ENCODE data around the gene SLC25A23. TPM values are rescaled to one million over a fixed set of nuclear protein-coding genes. Genes with fewer than 3 reads are reported as not detected.

Gene SLC25A23
- total and polyA plus RNA-seq, 2 donors (not counting 1 experiment from before 2014, with no cell fraction given): 9.3 to 25.3 TPM

DNA sequence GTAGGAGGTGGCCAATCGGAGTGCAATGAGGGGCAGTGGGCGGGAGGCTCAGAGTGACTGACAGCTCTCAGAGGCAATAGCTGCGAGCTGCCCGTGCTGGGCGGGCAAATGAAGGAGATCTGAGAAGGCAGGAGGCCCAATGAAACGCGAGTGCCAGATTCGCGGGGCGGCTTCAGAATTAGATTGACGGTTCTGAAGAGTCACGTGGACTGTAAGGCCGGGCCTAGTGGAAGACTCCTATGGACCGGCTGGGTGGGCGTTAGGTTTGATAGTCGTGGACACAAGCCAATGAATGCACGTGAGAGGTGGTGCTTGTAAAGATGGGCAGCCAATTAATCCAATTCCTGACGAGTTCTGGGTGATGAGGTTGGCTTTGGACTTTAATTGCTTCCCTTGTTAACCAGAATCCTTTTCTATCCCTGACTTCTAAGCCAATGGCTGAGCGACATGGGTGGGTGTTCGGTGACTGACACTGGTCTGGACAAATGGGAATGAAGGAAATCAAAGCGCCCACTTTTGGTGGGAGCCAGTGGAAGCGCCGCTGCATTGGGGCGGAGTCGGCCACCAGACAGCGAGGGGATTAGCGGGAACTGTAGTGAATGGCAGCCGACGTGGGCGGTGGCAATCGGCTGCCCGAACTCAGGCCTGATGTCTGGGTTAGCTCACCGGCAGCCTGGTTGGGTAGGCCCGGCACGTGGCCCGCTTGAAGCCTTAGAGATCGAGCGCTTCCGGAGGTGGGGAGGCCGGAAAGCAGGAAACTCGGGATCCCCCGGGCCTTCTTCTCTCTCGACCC, 34.5 kb downstream of the SLC25A23 start:
- DNase-seq: peak; percentile 100
- Histone ChIP-seq H3K9ac (ENCODE audit: low read length) (peak overlapping the region; percentile 58), H3K9me3 (ENCODE audit: control extremely low read depth in 1 of 3, control insufficient read depth in 2 of 3, insufficient read depth in 1 of 3, low read length in 2 of 3) (peaks cover 0 to 19% (median 0%) of the 10 kb centered on the region in 3 donors), H3K4me2 (replicated peaks; ENCODE audit: low read depth, low read length, poor library complexity, severe bottlenecking) (peak overlapping the region; percentile 74), H3K27me3 (replicated peaks in 1 of 4; ENCODE audit: control extremely low read depth in 1 of 4, control insufficient read depth in 3 of 4, insufficient read depth in 4 of 4, low read length in 3 of 4) (no peaks in the 10 kb centered on the region), H3K4me1 (ENCODE audit: control insufficient read depth in 2 of 2, insufficient read depth in 2 of 2, low read length in 2 of 2) (peaks cover 26 to 35% of the 10 kb centered on the region in 2 donors), H3K27ac (ENCODE audit: low read length in 2 of 2) (peak overlapping the region; percentile 84 to 93), H3K79me2 (ENCODE audit: control insufficient read depth, insufficient read depth, low read length) (peaks cover 38% of the 10 kb centered on the region), H4K20me1 (ENCODE audit: control insufficient read depth, insufficient read depth, low read length, poor library complexity, severe bottlenecking) (peaks cover 40% of the 10 kb centered on the region), H3K4me3 (ENCODE audit: control extremely low read depth in 1 of 5, extremely low read depth in 1 of 5, insufficient read depth in 1 of 5, low read depth in 2 of 5, low read length in 4 of 5) (peak overlapping the region in 4 of 5 experiments; percentile 31 to 57 (median 45)), H2AFZ (ENCODE audit: insufficient read depth, low read depth, low read length, poor library complexity, severe bottlenecking) (peak overlapping the region; percentile 89), H3K36me3 (replicated peaks in 1 of 2; ENCODE audit: control extremely low read depth in 1 of 2, control insufficient read depth in 1 of 2, extremely low read depth in 1 of 2, insufficient read depth in 2 of 2, low read length in 1 of 2) (peaks cover 0 to 24% of the 10 kb centered on the region in 2 experiments)
- ChIA-PET CTCF (interaction anchor here (0.9 to 2.0 kb wide), 3 partner anchors 34 to 438 kb away, joined by 3 to 6 read pairs (median 6); partner anchors contain the start of gene SLC25A23), POLR2A (interaction anchor here (0.6 to 2.9 kb wide), 8 partner anchors 32 to 398 kb away, joined by 3 to 15 read pairs (median 8); partner anchors contain the start of genes ALKBH7, CLPP, GTF2F1 and SLC25A23)
- TF ChIP-seq EZH2 (IDR thresholded peaks at IDR 0.05; ENCODE audit: borderline replicate concordance, insufficient read depth, low read depth, low read length, poor library complexity, severe bottlenecking): no peak
- TF ChIP-seq, protein P1, sequence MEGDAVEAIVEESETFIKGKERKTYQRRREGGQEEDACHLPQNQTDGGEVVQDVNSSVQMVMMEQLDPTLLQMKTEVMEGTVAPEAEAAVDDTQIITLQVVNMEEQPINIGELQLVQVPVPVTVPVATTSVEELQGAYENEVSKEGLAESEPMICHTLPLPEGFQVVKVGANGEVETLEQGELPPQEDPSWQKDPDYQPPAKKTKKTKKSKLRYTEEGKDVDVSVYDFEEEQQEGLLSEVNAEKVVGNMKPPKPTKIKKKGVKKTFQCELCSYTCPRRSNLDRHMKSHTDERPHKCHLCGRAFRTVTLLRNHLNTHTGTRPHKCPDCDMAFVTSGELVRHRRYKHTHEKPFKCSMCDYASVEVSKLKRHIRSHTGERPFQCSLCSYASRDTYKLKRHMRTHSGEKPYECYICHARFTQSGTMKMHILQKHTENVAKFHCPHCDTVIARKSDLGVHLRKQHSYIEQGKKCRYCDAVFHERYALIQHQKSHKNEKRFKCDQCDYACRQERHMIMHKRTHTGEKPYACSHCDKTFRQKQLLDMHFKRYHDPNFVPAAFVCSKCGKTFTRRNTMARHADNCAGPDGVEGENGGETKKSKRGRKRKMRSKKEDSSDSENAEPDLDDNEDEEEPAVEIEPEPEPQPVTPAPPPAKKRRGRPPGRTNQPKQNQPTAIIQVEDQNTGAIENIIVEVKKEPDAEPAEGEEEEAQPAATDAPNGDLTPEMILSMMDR (IDR thresholded peaks at IDR 0.05): no peak
- no peaks in the 10 kb centered on the region for H3K27me3 Mint-ChIP-seq
- H3K9me3 Mint-ChIP-seq (ENCODE audit: insufficient read depth): no peaks in the 10 kb centered on the region
- peak; percentile 82 for ATAC-seq (ENCODE audit: low read depth)
- intact Hi-C loops (cut with micrococcal nuclease): loop anchor here (1.0 to 2.0 kb wide), 7 partner anchors 32 to 314 kb away; partner anchors contain the start of genes CLPP, GTF2F1, RFX2 and TUBB4A
- H3K4me3 Mint-ChIP-seq: peak overlapping the region; percentile 82
- peak overlapping the region; percentile 94 for H3K27ac Mint-ChIP-seq
- H3K4me1 Mint-ChIP-seq: peaks cover 35% of the 10 kb centered on the region
- WGBS (ENCODE audit: insufficient coverage): 8% methylated on average over 43 of the region's 43 CpGs

Measured in B cell (primary cell).